Activated T-cell treated with anti-CD3 and anti-CD28 coated beads, Interleukin-2, amount 50 U/mL, for 48 hours (primary cell): Measurements from ENCODE around the gene SEMA3B.
A peak's percentile ranks its signal among the peaks of the same experiment; 100 is the strongest.
"Not testable (repeated sequence)": the region's sequence is repeated elsewhere in the genome, so short reads cannot be mapped to it uniquely, and the experiment has no call there.

Source experiments
- DNase-seq, 2 experiments: peaks; one replicate each; pipeline ENCODE4 v3.0.0-alpha.2; 2020

Gene SEMA3B

GRCh38 chr3:50295553-50296431 is 26.8 kb downstream of the SEMA3B start:
- DNase-seq = no peak

- no peak for DNase-seq
Observed at GRCh38 chr3:50296721-50297383, 27.9 kb downstream of the SEMA3B start.

- DNase-seq = no peak
Observed at GRCh38 chr3:50297384-50297775, 28.4 kb downstream of the SEMA3B start.

- DNase-seq = no peak
Observed at GRCh38 chr3:50297896-50298725, 29.2 kb downstream of the SEMA3B start.

- peak; percentile 100 for DNase-seq
Observed at GRCh38 chr3:50298836-50299637, 30.1 kb downstream of the SEMA3B start, which contains the start of the genes HYAL3 and NAA80. Gene HYAL3, minus strand, starts transcription at chr3:50299405. Its CDS starts 3,803 bp downstream, at chr3:50295602. Gene NAA80, minus strand, starts transcription at chr3:50299405. Its CDS starts 1,942 bp downstream, at chr3:50297463.

- no peak for DNase-seq
Observed at GRCh38 chr3:50299638-50299928, 30.6 kb downstream of the SEMA3B start.

- DNase-seq = no peak
Observed at GRCh38 chr3:50299929-50300680, 31.2 kb downstream of the SEMA3B start.

- DNase-seq = no peak
Observed at GRCh38 chr3:50300681-50301254, 31.8 kb downstream of the SEMA3B start.

- no peak for DNase-seq
Observed at GRCh38 chr3:50302095-50303012, 33.4 kb downstream of the SEMA3B start.

- no peak for DNase-seq
Observed at GRCh38 chr3:50303013-50303815, 34.3 kb downstream of the SEMA3B start, which contains the start of gene HYAL1. Gene HYAL1, minus strand, starts transcription at chr3:50303574. Its CDS starts 618 bp downstream, at chr3:50302956.

GRCh38 chr3:50304601-50305000 is 35.7 kb downstream of the SEMA3B start:
- DNase-seq = peak in 1 of 2 experiments; percentile 47

GRCh38 chr3:50312041-50312440 is 43.1 kb downstream of the SEMA3B start:
- DNase-seq = not testable (repeated sequence)

- DNase-seq = no peak
Observed at GRCh38 chr3:50314342-50314741, 45.4 kb downstream of the SEMA3B start.

- DNase-seq = no peak
Observed at GRCh38 chr3:50314816-50315215, 45.9 kb downstream of the SEMA3B start.

GRCh38 chr3:50316657-50317242 is 47.8 kb downstream of the SEMA3B start:
- peak; percentile 62 to 68 for DNase-seq

- no peak for DNase-seq
Observed at GRCh38 chr3:50317300-50317699, 48.4 kb downstream of the SEMA3B start.

- no peak for DNase-seq
Observed at GRCh38 chr3:50318163-50318562, 49.2 kb downstream of the SEMA3B start.

- no peak for DNase-seq
Observed at GRCh38 chr3:50318615-50319014, 49.7 kb downstream of the SEMA3B start.
